ENCODE data around the gene OR4E1.

DNA sequence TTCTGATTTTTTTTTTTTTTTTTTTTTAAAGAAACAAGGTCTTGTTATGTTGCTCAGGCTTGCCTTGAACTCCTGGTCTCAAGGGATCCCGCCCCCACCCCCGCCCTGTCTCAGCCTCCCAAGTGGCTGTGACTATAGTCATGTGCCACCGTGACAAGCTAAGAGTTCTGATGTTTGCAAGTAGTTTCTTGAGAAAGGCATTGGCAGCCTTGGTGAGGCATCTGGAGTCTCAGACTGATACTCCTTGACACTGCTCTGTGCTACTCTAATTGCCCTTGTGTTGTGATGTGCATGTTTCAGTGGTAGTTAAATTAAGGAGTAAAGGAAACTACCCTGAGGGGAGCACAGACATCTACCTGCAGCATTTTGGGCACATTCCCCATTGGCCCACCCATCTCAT is 46.2 kb upstream of the OR4E1 start:
- TF ChIP-seq, protein P1, sequence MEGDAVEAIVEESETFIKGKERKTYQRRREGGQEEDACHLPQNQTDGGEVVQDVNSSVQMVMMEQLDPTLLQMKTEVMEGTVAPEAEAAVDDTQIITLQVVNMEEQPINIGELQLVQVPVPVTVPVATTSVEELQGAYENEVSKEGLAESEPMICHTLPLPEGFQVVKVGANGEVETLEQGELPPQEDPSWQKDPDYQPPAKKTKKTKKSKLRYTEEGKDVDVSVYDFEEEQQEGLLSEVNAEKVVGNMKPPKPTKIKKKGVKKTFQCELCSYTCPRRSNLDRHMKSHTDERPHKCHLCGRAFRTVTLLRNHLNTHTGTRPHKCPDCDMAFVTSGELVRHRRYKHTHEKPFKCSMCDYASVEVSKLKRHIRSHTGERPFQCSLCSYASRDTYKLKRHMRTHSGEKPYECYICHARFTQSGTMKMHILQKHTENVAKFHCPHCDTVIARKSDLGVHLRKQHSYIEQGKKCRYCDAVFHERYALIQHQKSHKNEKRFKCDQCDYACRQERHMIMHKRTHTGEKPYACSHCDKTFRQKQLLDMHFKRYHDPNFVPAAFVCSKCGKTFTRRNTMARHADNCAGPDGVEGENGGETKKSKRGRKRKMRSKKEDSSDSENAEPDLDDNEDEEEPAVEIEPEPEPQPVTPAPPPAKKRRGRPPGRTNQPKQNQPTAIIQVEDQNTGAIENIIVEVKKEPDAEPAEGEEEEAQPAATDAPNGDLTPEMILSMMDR (IDR thresholded peaks at IDR 0.05) = no peak
- TF ChIP-seq EP300 (IDR thresholded peaks at IDR 0.05) (no peak), POLR2AphosphoS5 (IDR thresholded peaks at IDR 0.05) (no peak), POLR2A (IDR thresholded peaks at IDR 0.05) (no peak)
